Hepatocyte (in vitro differentiated cells): Measurements from ENCODE around the gene SIL1. TPM values are rescaled to one million over a fixed set of nuclear protein-coding genes. Genes with fewer than 3 reads are reported as not detected.

ENCODE experiments used
- DNase-seq: peaks from one replicate; pipeline ENCODE4 v3.0.0-alpha.2; 2016; ENCODE audit warnings: low spot score
- H2AFZ ChIP-seq: fragments of 200-600 bp; sonication (generic); 2 replicates; pipeline ENCODE4 v1.6.0; 2016; ENCODE audit warnings: antibody characterized with exemption, mild to moderate bottlenecking
- H3K27ac ChIP-seq: fragments of 200-600 bp; sonication (generic); 2 replicates; pipeline ENCODE4 v1.5.1; 2016; ENCODE audit warnings: mild to moderate bottlenecking
- H3K27me3 ChIP-seq: fragments of 200-600 bp; sonication (generic); 2 replicates; pipeline ENCODE4 v1.6.1; 2016
- H3K36me3 ChIP-seq: fragments of 200-600 bp; sonication (generic); replicated peaks from 2 replicates; pipeline ENCODE4 v1.5.1; 2016; ENCODE audit warnings: low read depth; ENCODE audit not compliant: insufficient read depth
- H3K4me1 ChIP-seq: fragments of 200-600 bp; sonication (generic); 2 replicates; pipeline ENCODE4 v1.5.1; 2016; ENCODE audit warnings: mild to moderate bottlenecking, moderate library complexity; ENCODE audit not compliant: insufficient read depth
- H3K4me2 ChIP-seq: fragments of 200-600 bp; sonication (generic); 2 replicates; pipeline ENCODE4 v1.6.0; 2016
- H3K4me3 ChIP-seq: fragments of 200-600 bp; sonication (generic); 2 replicates; pipeline ENCODE4 v1.5.1; 2016; ENCODE audit warnings: mild to moderate bottlenecking
- H3K79me2 ChIP-seq: fragments of 200-600 bp; sonication (generic); 2 replicates; pipeline ENCODE4 v1.6.0; 2017; ENCODE audit warnings: mild to moderate bottlenecking
- H3K9me2 ChIP-seq: fragments of 200-600 bp; sonication (generic); replicated peaks from 2 replicates; pipeline ENCODE4 v1.6.0; 2017; ENCODE audit warnings: mild to moderate bottlenecking; ENCODE audit not compliant: insufficient read depth
- H3K9me3 ChIP-seq: fragments of 200-600 bp; sonication (generic); 2 replicates; pipeline ENCODE4 v1.5.1; 2016; ENCODE audit warnings: low read depth, mild to moderate bottlenecking
- H4K20me1 ChIP-seq: fragments of 200-600 bp; sonication (generic); 2 replicates; pipeline ENCODE4 v1.6.0; 2016; ENCODE audit warnings: mild to moderate bottlenecking; ENCODE audit not compliant: insufficient read depth, poor library complexity, severe bottlenecking
- CTCF ChIP-seq: fragments of 200-600 bp; sonication (generic); IDR thresholded peaks from 2 replicates; pipeline ENCODE4 v1.5.1; 2016; ENCODE audit warnings: antibody characterized with exemption, mild to moderate bottlenecking; ENCODE audit not compliant: poor library complexity
- EZH2 ChIP-seq: fragments of 200-600 bp; sonication (generic); IDR thresholded peaks from 2 replicates; pipeline ENCODE4 v1.6.1; 2016; ENCODE audit warnings: antibody characterized with exemption, mild to moderate bottlenecking, borderline replicate concordance
- EZH2phosphoT487 ChIP-seq: fragments of 200-600 bp; sonication (generic); IDR thresholded peaks from one replicate; pipeline ENCODE4 v1.6.1; 2018; ENCODE audit warnings: antibody characterized with exemption, mild to moderate bottlenecking, low read depth, moderate library complexity; ENCODE audit not compliant: unreplicated experiment, severe bottlenecking
- WGBS: methylation state at CpG from one replicate; pipeline ENCODE4 v1.1.6; 2016; ENCODE audit warnings: low lambda C conversion rate; ENCODE audit errors: missing lambda C conversion rate; 5-methylcytosine and 5-hydroxymethylcytosine counted together
- polyA plus RNA-seq: library from polyadenylated mRNA; unstranded; fragments of >200 nt; fragmentation: Nextera tagmentation; extraction: Ambion mirVana; gene quantifications from 2 replicates; pipeline ENCODE4 v1.2.1, GENCODE V29; 2016
- total RNA-seq: library from RNA; depleted of rRNA; stranded (reverse); fragments of >200 nt; gene quantifications from 2 replicates; pipeline ENCODE4 v1.2.3, GENCODE V29; 2014

Gene SIL1
- total and polyA plus RNA-seq, 2 experiments from 2014 or later = 82.0 to 176 TPM

GRCh38 chr5:139104577-139105276, 93.4 kb downstream of the SIL1 start:
- peak; percentile 24 for DNase-seq
- Histone ChIP-seq H3K4me2 (peak overlapping the region; percentile 51), H3K9me2 (no peaks in the 10 kb centered on the region), H2AFZ (no peak overlapping the region), H3K4me3 (no peak overlapping the region), H3K36me3 (no peaks in the 10 kb centered on the region), H3K4me1 (peaks cover 7% of the 10 kb centered on the region), H4K20me1 (no peaks in the 10 kb centered on the region), H3K27ac (peak overlapping the region; percentile 67), H3K27me3 (no peaks in the 10 kb centered on the region), H3K79me2 (no peaks in the 10 kb centered on the region), H3K9me3 (no peaks in the 10 kb centered on the region)
- WGBS = 66% methylated on average over 10 of the region's 10 CpGs
- no peak for TF ChIP-seq EZH2
- no peak for TF ChIP-seq CTCF
- no peak for TF ChIP-seq EZH2phosphoT487

- Histone ChIP-seq H3K9me2 (no peaks in the 10 kb centered on the region), H3K79me2 (no peaks in the 10 kb centered on the region), H3K4me2 (no peak overlapping the region), H3K36me3 (no peaks in the 10 kb centered on the region), H3K27ac (no peak overlapping the region), H3K4me3 (no peak overlapping the region), H3K9me3 (no peaks in the 10 kb centered on the region), H3K27me3 (no peaks in the 10 kb centered on the region), H4K20me1 (no peaks in the 10 kb centered on the region), H2AFZ (no peak overlapping the region), H3K4me1 (peaks cover 7% of the 10 kb centered on the region)
- TF ChIP-seq EZH2phosphoT487 = no peak
- no peak for TF ChIP-seq EZH2
- no peak for TF ChIP-seq CTCF
- no peak for DNase-seq
Measured at GRCh38 chr5:139103762-139104161, 94.4 kb downstream of the SIL1 start.

- Histone ChIP-seq H3K4me3 (no peak overlapping the region), H3K4me2 (no peak overlapping the region), H3K9me3 (no peaks in the 10 kb centered on the region), H3K27me3 (no peaks in the 10 kb centered on the region), H3K36me3 (no peaks in the 10 kb centered on the region), H3K79me2 (peaks cover 5% of the 10 kb centered on the region), H3K9me2 (no peaks in the 10 kb centered on the region), H3K4me1 (peaks cover 2% of the 10 kb centered on the region), H2AFZ (no peak overlapping the region), H4K20me1 (no peaks in the 10 kb centered on the region), H3K27ac (no peak overlapping the region)
- DNase-seq = no peak
- TF ChIP-seq EZH2phosphoT487 (no peak), EZH2 (no peak), CTCF (no peak)
- 79% methylated on average over 3 of the region's 3 CpGs for WGBS
Measured at GRCh38 chr5:139100825-139101224, 97.3 kb downstream of the SIL1 start.
